HG03196 (cell line): ENCODE measurements around the gene VEGFA.

Experiments used
- ATAC-seq: cut with Tn5 transposase; IDR thresholded peaks from one replicate; pipeline ENCODE4 v1.9.1; 2021; ENCODE audit not compliant: unreplicated experiment

Gene VEGFA

GRCh38 chr6:43738877-43739641, 31.0 kb upstream of the VEGFA start:
- no peak for ATAC-seq

DNA sequence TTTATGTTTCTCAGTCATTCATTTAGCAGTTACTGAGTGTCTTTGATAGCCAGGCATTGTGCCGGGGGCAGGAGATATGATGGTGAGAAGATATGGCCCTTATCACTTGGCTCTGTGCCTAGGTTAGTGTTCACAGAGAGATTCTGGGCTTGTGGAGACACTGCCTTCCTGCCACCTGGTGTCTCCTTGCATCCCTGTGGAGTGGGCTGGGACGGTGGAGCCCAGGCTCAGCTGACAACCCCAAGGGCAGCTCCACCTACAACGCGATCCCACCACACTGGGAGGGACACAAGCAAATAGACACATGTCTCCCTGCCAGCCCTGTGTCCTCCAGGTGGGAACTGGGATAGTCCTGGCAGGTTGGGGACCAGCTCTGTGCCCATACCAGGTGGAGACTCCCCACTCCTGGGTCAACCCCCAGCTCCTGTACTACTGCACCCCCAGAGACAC, 30.3 kb upstream of the VEGFA start:
- ATAC-seq, result no peak

GRCh38 chr6:43740321-43740960, 29.6 kb upstream of the VEGFA start:
- ATAC-seq, result no peak

- ATAC-seq, result no peak
These were observed 28.8 kb upstream of the VEGFA start for GRCh38 chr6:43740961-43741764.

- no peak for ATAC-seq
These were observed 28.2 kb upstream of the VEGFA start for GRCh38 chr6:43741829-43742228.

DNA sequence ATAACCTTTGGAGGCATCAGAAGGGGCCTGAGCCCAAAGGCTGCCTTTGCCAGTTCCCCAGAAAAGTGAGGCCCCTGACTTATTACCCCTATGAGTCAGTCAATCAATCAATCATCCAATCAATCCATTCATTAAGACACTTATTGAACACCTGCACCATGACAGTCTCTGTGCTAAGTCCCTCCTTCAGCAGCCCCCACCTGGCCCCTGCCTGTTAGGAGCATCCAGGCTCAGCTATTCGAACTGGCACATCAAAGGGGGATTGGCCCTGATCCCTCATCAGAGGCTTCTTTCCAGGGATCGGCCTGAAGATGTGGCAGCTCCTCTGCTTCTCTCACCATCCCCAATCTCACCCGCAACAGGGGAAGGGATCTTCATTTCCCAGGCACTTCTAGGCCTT, 27.7 kb upstream of the VEGFA start:
- no peak for ATAC-seq

DNA sequence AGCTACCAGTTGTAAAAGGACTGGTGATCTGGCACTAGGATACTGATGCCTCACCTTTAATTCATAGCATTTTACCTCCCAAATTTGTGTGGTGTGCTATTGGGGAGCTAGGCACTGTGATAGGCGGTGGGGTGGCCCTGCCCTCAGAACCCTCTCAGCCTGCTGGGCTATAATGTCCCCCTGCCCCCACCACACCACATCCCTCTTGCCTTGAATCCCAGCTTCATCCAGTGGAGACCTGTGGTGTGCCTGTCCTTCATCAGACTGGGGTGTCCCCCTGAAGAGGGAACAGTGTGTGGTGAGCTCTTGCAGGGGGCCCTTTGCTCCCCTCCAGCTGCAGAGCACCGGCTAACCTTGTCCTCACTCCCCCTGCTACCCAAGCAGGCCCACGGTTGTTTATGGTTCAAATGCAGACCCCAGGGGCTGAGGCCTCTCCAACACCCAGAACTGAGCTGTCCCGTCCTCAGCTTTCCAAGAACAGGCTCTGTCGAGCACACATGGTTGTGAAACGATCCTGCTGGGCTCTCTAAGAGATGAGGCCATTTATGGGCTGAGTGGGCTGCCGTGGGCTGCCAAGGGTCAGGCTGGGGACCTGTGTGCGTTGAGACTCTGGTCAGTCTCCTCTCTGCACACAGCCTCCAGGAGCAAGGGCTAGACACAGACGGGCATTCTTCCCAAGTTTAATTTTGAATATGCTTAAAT, 26.9 kb upstream of the VEGFA start:
- ATAC-seq, result no peak

DNA sequence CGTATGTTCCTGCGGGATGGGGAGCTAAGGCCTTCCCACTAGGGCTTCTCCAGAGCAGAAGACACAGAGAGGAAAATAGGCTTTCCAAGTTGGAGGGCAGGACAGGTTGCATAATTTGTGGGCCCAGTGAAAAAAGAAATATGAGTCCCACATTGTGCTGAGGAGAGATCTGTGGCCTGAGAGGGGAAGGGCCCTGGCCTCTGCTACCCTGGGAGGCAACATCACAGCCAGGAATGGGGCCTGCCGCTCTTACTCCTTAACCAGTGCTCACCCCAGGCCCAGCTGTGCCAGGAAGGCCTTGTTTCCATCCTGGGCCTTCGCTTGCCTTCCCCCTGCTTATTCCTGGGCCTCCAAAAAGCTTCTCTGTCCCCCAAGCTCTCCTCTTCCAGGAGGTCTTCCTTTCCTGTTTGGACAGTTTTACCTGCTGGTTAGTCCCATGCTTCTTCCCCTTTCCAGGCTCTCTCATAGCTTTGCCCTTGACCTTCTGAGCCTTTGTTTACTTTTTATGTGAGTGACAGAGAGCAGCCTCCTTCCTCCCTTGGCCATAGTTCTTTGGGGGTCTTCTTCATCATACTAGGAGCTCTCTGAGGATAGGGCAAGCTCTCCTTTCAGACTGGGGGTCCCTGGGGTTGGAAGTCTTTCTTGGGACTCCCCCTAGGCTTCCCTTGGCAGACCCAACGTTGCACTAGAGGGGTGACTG, 26.2 kb upstream of the VEGFA start:
- no peak for ATAC-seq

GRCh38 chr6:43744491-43744890, 25.5 kb upstream of the VEGFA start:
- no peak for ATAC-seq

GRCh38 chr6:43744931-43745727, 24.9 kb upstream of the VEGFA start:
- no peak for ATAC-seq

DNA sequence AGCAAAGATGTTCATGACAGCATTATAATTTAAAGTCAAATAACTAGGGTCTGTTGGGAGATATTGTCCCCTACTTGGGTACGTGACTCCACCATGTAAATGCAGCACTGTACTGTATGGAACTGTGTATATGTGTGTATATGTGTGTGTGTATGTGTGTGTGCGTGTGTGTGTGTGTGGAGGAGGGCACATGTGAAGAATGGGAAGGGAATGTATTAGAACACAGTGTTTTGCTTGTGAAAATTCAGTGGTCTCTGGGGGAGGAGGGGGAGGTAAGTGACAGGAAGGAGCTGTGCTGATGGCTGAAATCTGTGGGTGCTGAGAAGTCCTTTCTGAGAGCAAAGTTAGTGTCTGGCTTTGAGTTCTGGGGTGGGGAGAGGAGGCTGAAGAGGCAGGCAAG, 23.9 kb upstream of the VEGFA start:
- ATAC-seq, result no peak

- ATAC-seq, result no peak
These were observed 23.4 kb upstream of the VEGFA start for GRCh38 chr6:43746613-43747102.

DNA sequence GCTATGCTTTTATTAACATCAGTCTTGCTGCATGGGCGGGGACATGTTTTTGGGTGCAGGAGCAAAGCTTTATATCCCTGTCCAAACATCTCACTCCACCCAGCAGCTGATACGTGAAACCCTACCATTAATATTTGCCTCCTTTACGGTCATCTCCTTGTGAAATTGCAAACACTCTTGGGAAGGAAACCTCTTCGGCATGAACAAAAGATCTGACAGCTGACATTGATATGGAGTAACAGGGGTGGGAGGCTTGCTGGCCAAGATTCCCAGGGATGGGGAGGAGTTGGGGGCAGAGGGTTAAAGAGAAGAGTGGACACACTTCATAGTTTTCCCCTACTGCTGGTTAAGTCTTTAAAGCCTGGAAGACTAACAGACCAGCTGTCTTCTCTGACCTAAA, 22.2 kb upstream of the VEGFA start:
- no peak for ATAC-seq

DNA sequence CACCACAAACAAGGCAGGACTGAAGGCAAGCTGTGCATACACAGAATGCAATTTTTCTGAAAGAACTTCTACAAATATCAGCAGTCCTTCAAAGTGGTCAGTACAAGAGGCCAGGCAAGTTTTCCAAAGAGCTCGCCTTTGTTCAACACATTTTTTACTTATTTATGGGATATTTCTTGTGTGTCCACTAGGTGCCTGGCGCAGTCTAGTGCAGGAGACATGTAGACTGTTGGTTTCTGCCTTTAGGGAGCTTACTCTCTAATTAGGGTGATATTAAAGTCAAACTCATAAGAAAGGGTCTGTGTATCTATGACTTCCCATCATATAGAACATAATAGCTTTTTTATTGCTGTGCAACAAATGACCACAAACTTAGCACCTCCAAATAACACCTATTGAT, 21.2 kb upstream of the VEGFA start:
- no peak for ATAC-seq

- ATAC-seq, result no peak
These were observed 20.6 kb upstream of the VEGFA start for GRCh38 chr6:43749461-43749860.

- ATAC-seq, result no peak
These were observed 19.4 kb upstream of the VEGFA start for GRCh38 chr6:43750622-43751021.

DNA sequence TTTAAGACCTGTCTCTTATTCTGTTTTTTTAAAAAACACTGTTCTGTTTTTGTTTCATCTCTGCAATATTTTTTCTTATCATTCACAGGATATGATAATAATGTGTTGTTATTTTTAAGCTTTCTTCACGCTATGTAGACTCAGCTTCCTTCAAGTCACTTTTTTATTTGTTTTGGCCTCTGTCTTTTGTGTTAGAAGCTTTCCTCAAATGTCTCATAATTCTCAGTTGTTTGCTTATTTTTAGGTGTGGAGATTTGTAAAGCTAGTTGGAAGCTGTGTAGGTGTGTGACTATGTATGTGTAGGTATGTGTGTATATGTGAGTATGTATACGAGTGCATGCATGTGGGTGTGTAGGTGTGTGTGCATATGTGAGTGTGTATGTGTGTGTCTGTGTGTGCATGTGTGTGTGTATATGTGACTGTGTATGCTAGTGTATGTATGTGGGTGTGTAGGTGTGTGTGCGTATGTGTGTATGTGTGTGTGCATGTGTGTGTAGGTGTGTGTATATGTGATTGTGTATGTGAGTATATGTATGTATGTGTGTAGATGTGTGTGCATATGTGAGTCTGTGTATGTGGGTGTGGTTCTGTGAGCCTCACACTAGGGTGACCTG, 16.3 kb upstream of the VEGFA start:
- ATAC-seq, result no peak

- ATAC-seq, result no peak
These were observed 11.9 kb upstream of the VEGFA start for GRCh38 chr6:43757966-43758616.

- ATAC-seq, result no peak
These were observed 11.4 kb upstream of the VEGFA start for GRCh38 chr6:43758617-43759050.
